D721Med (cell line): ENCODE data around the gene OTOF.

Experiments
- DNase-seq: peaks from one replicate; pipeline ENCODE4 v3.0.0; 2011; ENCODE audit warnings: low spot score; ENCODE audit not compliant: insufficient read length
- FAIRE-seq: peaks from 2 replicates; lab custom pipeline; 2011; peaks lifted over from hg19 to GRCh38; lab: Jason Lieb, UNC
- TF ChIP-seq, protein P1 (sequence below): IDR thresholded peaks from 2 replicates; pipeline ENCODE4 v1.5.1; 2012; ENCODE audit warnings: mild to moderate bottlenecking, control low read depth; ENCODE audit not compliant: insufficient read depth; ENCODE audit errors: missing control alignments

The OTOF gene

GRCh38 chr2:26485725-26486418 lies 7.9 kb upstream of the OTOF start:
- DNase-seq = no peak
- TF ChIP-seq, protein P1, sequence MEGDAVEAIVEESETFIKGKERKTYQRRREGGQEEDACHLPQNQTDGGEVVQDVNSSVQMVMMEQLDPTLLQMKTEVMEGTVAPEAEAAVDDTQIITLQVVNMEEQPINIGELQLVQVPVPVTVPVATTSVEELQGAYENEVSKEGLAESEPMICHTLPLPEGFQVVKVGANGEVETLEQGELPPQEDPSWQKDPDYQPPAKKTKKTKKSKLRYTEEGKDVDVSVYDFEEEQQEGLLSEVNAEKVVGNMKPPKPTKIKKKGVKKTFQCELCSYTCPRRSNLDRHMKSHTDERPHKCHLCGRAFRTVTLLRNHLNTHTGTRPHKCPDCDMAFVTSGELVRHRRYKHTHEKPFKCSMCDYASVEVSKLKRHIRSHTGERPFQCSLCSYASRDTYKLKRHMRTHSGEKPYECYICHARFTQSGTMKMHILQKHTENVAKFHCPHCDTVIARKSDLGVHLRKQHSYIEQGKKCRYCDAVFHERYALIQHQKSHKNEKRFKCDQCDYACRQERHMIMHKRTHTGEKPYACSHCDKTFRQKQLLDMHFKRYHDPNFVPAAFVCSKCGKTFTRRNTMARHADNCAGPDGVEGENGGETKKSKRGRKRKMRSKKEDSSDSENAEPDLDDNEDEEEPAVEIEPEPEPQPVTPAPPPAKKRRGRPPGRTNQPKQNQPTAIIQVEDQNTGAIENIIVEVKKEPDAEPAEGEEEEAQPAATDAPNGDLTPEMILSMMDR = no peak
- no peak for FAIRE-seq

- DNase-seq = no peak
- FAIRE-seq = no peak
- TF ChIP-seq, protein P1 = no peak
Observed at GRCh38 chr2:26485099-26485498, 7.2 kb upstream of the OTOF start.

DNA sequence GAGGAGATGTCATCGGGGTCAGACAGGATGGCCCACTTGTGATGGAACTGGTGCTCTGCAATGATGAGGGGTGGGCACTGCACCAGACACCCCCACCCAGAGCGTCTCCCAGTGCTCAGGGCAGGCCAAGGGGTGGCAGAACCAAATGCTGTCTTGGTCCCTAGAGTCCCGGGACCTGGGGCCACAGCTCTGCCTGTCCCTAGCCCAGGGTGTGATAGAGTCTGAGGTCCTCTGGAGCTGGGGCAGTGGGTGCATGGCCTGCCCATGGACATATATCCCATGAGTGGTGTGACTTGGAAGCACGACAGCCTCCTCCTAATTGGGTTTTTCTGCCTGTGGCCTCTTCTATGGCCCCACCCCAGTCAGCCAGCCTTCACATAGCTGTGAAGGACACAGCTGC lies 6.7 kb upstream of the OTOF start:
- FAIRE-seq (no peak), DNase-seq (no peak)
- TF ChIP-seq, protein P1 = no peak

GRCh38 chr2:26483957-26484565 lies 6.1 kb upstream of the OTOF start:
- FAIRE-seq (no peak), DNase-seq (no peak)
- TF ChIP-seq, protein P1 = no peak

GRCh38 chr2:26483516-26483915 lies 5.6 kb upstream of the OTOF start:
- TF ChIP-seq, protein P1 = no peak
- DNase-seq = no peak
- FAIRE-seq = no peak

- no peak for DNase-seq
- TF ChIP-seq, protein P1 = no peak
- FAIRE-seq = no peak
Observed at GRCh38 chr2:26483027-26483326, 5.1 kb upstream of the OTOF start.
